ENCODE measurements around the gene APOL1.
A peak's percentile ranks its signal among the peaks of the same experiment; 100 is the strongest.

The APOL1 gene

GRCh38 chr22:36293606-36294292 lies 40.8 kb downstream of the APOL1 start:
- DNase-seq (ENCODE audit: low read depth): no peak

- no peak for DNase-seq (ENCODE audit: low read depth)
Observed at GRCh38 chr22:36294293-36294620, 41.3 kb downstream of the APOL1 start.

GRCh38 chr22:36294801-36295200 lies 41.9 kb downstream of the APOL1 start:
- no peak for DNase-seq (ENCODE audit: low read depth)

GRCh38 chr22:36295247-36295646 lies 42.3 kb downstream of the APOL1 start:
- DNase-seq (ENCODE audit: low read depth): no peak

- no peak for DNase-seq (ENCODE audit: low read depth)
Observed at GRCh38 chr22:36296690-36297089, 43.8 kb downstream of the APOL1 start.

- DNase-seq (ENCODE audit: low read depth): no peak
Observed at GRCh38 chr22:36297568-36297967, 44.6 kb downstream of the APOL1 start.

- DNase-seq (ENCODE audit: low read depth): no peak
Observed at GRCh38 chr22:36298118-36298517, 45.2 kb downstream of the APOL1 start.

- DNase-seq (ENCODE audit: low read depth): no peak
Observed at GRCh38 chr22:36298601-36299000, 45.7 kb downstream of the APOL1 start.

- no peak for DNase-seq (ENCODE audit: low read depth)
Observed at GRCh38 chr22:36299295-36299694, 46.4 kb downstream of the APOL1 start.

- no peak for DNase-seq (ENCODE audit: low read depth)
Observed at GRCh38 chr22:36299911-36300310, 47.0 kb downstream of the APOL1 start.

- no peak for DNase-seq (ENCODE audit: low read depth)
Observed at GRCh38 chr22:36300396-36301212, 47.7 kb downstream of the APOL1 start.

- DNase-seq (ENCODE audit: low read depth): peak; percentile 76
Observed at GRCh38 chr22:36301384-36301828, 48.5 kb downstream of the APOL1 start.

GRCh38 chr22:36301851-36302250 lies 48.9 kb downstream of the APOL1 start:
- no peak for DNase-seq (ENCODE audit: low read depth)

- no peak for DNase-seq (ENCODE audit: low read depth)
Observed at GRCh38 chr22:36302439-36303114, 49.6 kb downstream of the APOL1 start.

- DNase-seq (ENCODE audit: low read depth): no peak
Observed at GRCh38 chr22:36303115-36303467, 50.2 kb downstream of the APOL1 start.

- DNase-seq (ENCODE audit: low read depth): no peak
Observed at GRCh38 chr22:36303874-36304273, 50.9 kb downstream of the APOL1 start.

- no peak for DNase-seq (ENCODE audit: low read depth)
Observed at GRCh38 chr22:36304429-36304828, 51.5 kb downstream of the APOL1 start.

GRCh38 chr22:36305813-36306212 lies 52.9 kb downstream of the APOL1 start:
- no peak for DNase-seq (ENCODE audit: low read depth)

- no peak for DNase-seq (ENCODE audit: low read depth)
Observed at GRCh38 chr22:36306227-36306626, 53.3 kb downstream of the APOL1 start.

GRCh38 chr22:36308880-36309279 lies 55.9 kb downstream of the APOL1 start:
- DNase-seq (ENCODE audit: low read depth): no peak

- DNase-seq (ENCODE audit: low read depth): no peak
Observed at GRCh38 chr22:36311386-36312085, 58.6 kb downstream of the APOL1 start.

- DNase-seq (ENCODE audit: low read depth): no peak
Observed at GRCh38 chr22:36315325-36315724, 62.4 kb downstream of the APOL1 start.

GRCh38 chr22:36316419-36316818 lies 63.5 kb downstream of the APOL1 start:
- DNase-seq (ENCODE audit: low read depth): no peak
